Measurements from ENCODE around the gene THOP1. TPM values are rescaled to one million over a fixed set of nuclear protein-coding genes. Genes with fewer than 3 reads are reported as not detected.
"Not testable (repeated sequence)": the region's sequence is repeated elsewhere in the genome, so short reads cannot be mapped to it uniquely, and the experiment has no call there.

The THOP1 gene
- total RNA-seq, 2 experiments from 2014 or later, result 113 TPM

GRCh38 chr19:2811735-2812413, 26.6 kb downstream of the THOP1 start:
- H3K9me3 Mint-ChIP-seq, result no peaks in the 10 kb centered on the region
- peaks cover 12% of the 10 kb centered on the region for H3K36me3 Mint-ChIP-seq (ENCODE audit: low read depth)
- no peaks in the 10 kb centered on the region for H3K27me3 Mint-ChIP-seq (ENCODE audit: low read depth)
- CTCF ChIA-PET, result no interaction called here
- H3K27ac Mint-ChIP-seq, result no peak overlapping the region
- intact Hi-C loops (cut with micrococcal nuclease), result no loop called here
- no peaks in the 10 kb centered on the region for H3K4me1 Mint-ChIP-seq (ENCODE audit: low read depth)
- no peak overlapping the region for H3K4me3 Mint-ChIP-seq
- DNase-seq, result no peak

GRCh38 chr19:2812414-2813234, 27.3 kb downstream of the THOP1 start:
- intact Hi-C loops (cut with micrococcal nuclease), result no loop called here
- no peak for DNase-seq
- no peak overlapping the region for H3K27ac Mint-ChIP-seq
- CTCF ChIA-PET, result interaction anchor here (0.5 kb wide), 1 partner anchor 420 kb away, joined by 3 read pairs; no protein-coding TSS in a partner anchor
- H3K9me3 Mint-ChIP-seq, result no peaks in the 10 kb centered on the region
- peaks cover 4% of the 10 kb centered on the region for H3K4me1 Mint-ChIP-seq (ENCODE audit: low read depth)
- no peak overlapping the region for H3K4me3 Mint-ChIP-seq
- peaks cover 12% of the 10 kb centered on the region for H3K36me3 Mint-ChIP-seq (ENCODE audit: low read depth)
- no peaks in the 10 kb centered on the region for H3K27me3 Mint-ChIP-seq (ENCODE audit: low read depth)

GRCh38 chr19:2813235-2814160, 28.2 kb downstream of the THOP1 start:
- H3K4me1 Mint-ChIP-seq (ENCODE audit: low read depth), result peaks cover 4% of the 10 kb centered on the region
- CTCF ChIA-PET, result no interaction called here
- no peak overlapping the region for H3K27ac Mint-ChIP-seq
- no peak overlapping the region for H3K4me3 Mint-ChIP-seq
- H3K36me3 Mint-ChIP-seq (ENCODE audit: low read depth), result peaks cover 12% of the 10 kb centered on the region
- intact Hi-C loops (cut with micrococcal nuclease), result no loop called here
- no peak for DNase-seq
- H3K9me3 Mint-ChIP-seq, result no peaks in the 10 kb centered on the region
- no peaks in the 10 kb centered on the region for H3K27me3 Mint-ChIP-seq (ENCODE audit: low read depth)

- Mint-ChIP-seq H3K27me3 (ENCODE audit: low read depth) (no peaks in the 10 kb centered on the region), H3K9me3 (no peaks in the 10 kb centered on the region), H3K36me3 (ENCODE audit: low read depth) (peaks cover 5% of the 10 kb centered on the region), H3K4me1 (ENCODE audit: low read depth) (peaks cover 4% of the 10 kb centered on the region), H3K4me3 (no peak overlapping the region), H3K27ac (no peak overlapping the region)
- intact Hi-C loops (cut with micrococcal nuclease), result no loop called here
- CTCF ChIA-PET, result no interaction called here
- DNase-seq, result no peak
Observed at GRCh38 chr19:2814426-2814825, 29.1 kb downstream of the THOP1 start.

GRCh38 chr19:2815191-2815614, 29.9 kb downstream of the THOP1 start:
- DNase-seq, result no peak
- H3K27ac Mint-ChIP-seq, result no peak overlapping the region
- H3K4me3 Mint-ChIP-seq, result no peak overlapping the region
- peaks cover 5% of the 10 kb centered on the region for H3K36me3 Mint-ChIP-seq (ENCODE audit: low read depth)
- H3K9me3 Mint-ChIP-seq, result no peaks in the 10 kb centered on the region
- intact Hi-C loops (cut with micrococcal nuclease), result no loop called here
- CTCF ChIA-PET, result no interaction called here
- peaks cover 5% of the 10 kb centered on the region for H3K4me1 Mint-ChIP-seq (ENCODE audit: low read depth)
- no peaks in the 10 kb centered on the region for H3K27me3 Mint-ChIP-seq (ENCODE audit: low read depth)

GRCh38 chr19:2815923-2816322, 30.6 kb downstream of the THOP1 start:
- Mint-ChIP-seq H3K27ac (no peak overlapping the region), H3K27me3 (ENCODE audit: low read depth) (no peaks in the 10 kb centered on the region), H3K4me3 (no peak overlapping the region), H3K4me1 (ENCODE audit: low read depth) (peaks cover 9% of the 10 kb centered on the region), H3K36me3 (ENCODE audit: low read depth) (peaks cover 5% of the 10 kb centered on the region), H3K9me3 (no peaks in the 10 kb centered on the region)
- no peak for DNase-seq
- CTCF ChIA-PET, result interaction anchor here (0.6 kb wide), 1 partner anchor 54 kb away, joined by 3 read pairs; no protein-coding TSS in a partner anchor
- intact Hi-C loops (cut with micrococcal nuclease), result no loop called here

GRCh38 chr19:2816641-2817040, 31.3 kb downstream of the THOP1 start:
- DNase-seq, result no peak
- no peak overlapping the region for H3K4me3 Mint-ChIP-seq
- no peaks in the 10 kb centered on the region for H3K27me3 Mint-ChIP-seq (ENCODE audit: low read depth)
- peaks cover 10% of the 10 kb centered on the region for H3K4me1 Mint-ChIP-seq (ENCODE audit: low read depth)
- intact Hi-C loops (cut with micrococcal nuclease), result no loop called here
- peaks cover 5% of the 10 kb centered on the region for H3K36me3 Mint-ChIP-seq (ENCODE audit: low read depth)
- H3K27ac Mint-ChIP-seq, result no peak overlapping the region
- no peaks in the 10 kb centered on the region for H3K9me3 Mint-ChIP-seq
- CTCF ChIA-PET, result no interaction called here

GRCh38 chr19:2817237-2817829, 32.0 kb downstream of the THOP1 start:
- H3K27ac Mint-ChIP-seq; intact Hi-C loops (cut with micrococcal nuclease); H3K4me3 Mint-ChIP-seq; H3K9me3 Mint-ChIP-seq; CTCF ChIA-PET; H3K27me3 Mint-ChIP-seq (ENCODE audit: low read depth); H3K36me3 Mint-ChIP-seq (ENCODE audit: low read depth): not testable (repeated sequence)
- peaks cover 10% of the 10 kb centered on the region for H3K4me1 Mint-ChIP-seq (ENCODE audit: low read depth)
- peak; percentile 35 for DNase-seq

GRCh38 chr19:2819540-2820111, 34.3 kb downstream of the THOP1 start, which contains the start of gene ZNF554:
ZNF554 (plus strand) TSS chr19:2819868; CDS start chr19:2820072, 204 bp downstream.
- DNase-seq, result peak; percentile 98
- no peak within 1 kb of the TSS for H3K27ac Mint-ChIP-seq
- intact Hi-C loops (cut with micrococcal nuclease), result loop anchor here (1.0 kb wide), 2 partner anchors 34 to 53 kb away; partner anchors contain the start of gene THOP1
- H3K4me1 Mint-ChIP-seq (ENCODE audit: low read depth), result peaks cover 10% of the 10 kb centered on the region
- no peaks in the 10 kb centered on the region for H3K27me3 Mint-ChIP-seq (ENCODE audit: low read depth)
- H3K9me3 Mint-ChIP-seq, result no peaks in the 10 kb centered on the region
- H3K36me3 Mint-ChIP-seq (ENCODE audit: low read depth), result peaks cover 2% of the 10 kb centered on the region
- peak within 1 kb of the TSS; percentile 79 for H3K4me3 Mint-ChIP-seq
- CTCF ChIA-PET, result interaction anchor here (0.6 to 1.1 kb wide), 6 partner anchors 20 to 83 kb away, joined by 3 to 4 read pairs (median 3); no protein-coding TSS in a partner anchor

GRCh38 chr19:2820112-2820702, 34.9 kb downstream of the THOP1 start:
- intact Hi-C loops (cut with micrococcal nuclease), result no loop called here
- Mint-ChIP-seq H3K4me3 (peak overlapping the region; percentile 79), H3K27me3 (ENCODE audit: low read depth) (no peaks in the 10 kb centered on the region), H3K27ac (no peak overlapping the region), H3K4me1 (ENCODE audit: low read depth) (peaks cover 10% of the 10 kb centered on the region), H3K9me3 (no peaks in the 10 kb centered on the region), H3K36me3 (ENCODE audit: low read depth) (peaks cover 4% of the 10 kb centered on the region)
- CTCF ChIA-PET, result interaction anchor here (1.0 to 1.1 kb wide), 4 partner anchors 20 to 49 kb away, joined by 3 to 4 read pairs (median 4); no protein-coding TSS in a partner anchor
- DNase-seq, result peak; percentile 27

- H3K4me3 Mint-ChIP-seq, result no peak overlapping the region
- intact Hi-C loops (cut with micrococcal nuclease), result no loop called here
- peaks cover 17% of the 10 kb centered on the region for H3K36me3 Mint-ChIP-seq (ENCODE audit: low read depth)
- CTCF ChIA-PET, result no interaction called here
- no peaks in the 10 kb centered on the region for H3K27me3 Mint-ChIP-seq (ENCODE audit: low read depth)
- no peak for DNase-seq
- peaks cover 4% of the 10 kb centered on the region for H3K9me3 Mint-ChIP-seq
- H3K4me1 Mint-ChIP-seq (ENCODE audit: low read depth), result peaks cover 7% of the 10 kb centered on the region
- H3K27ac Mint-ChIP-seq, result no peak overlapping the region
Observed at GRCh38 chr19:2822846-2823245, 37.5 kb downstream of the THOP1 start.

Data from activated naive CD4-positive, alpha-beta T cell treated with anti-CD3 and anti-CD28 coated beads for 36 hours (primary cell).